GM23248 (cell line): Measurements from ENCODE around the gene PTPRZ1.

Experiments used
- EZH2 ChIP-seq: fragments of 200-600 bp; sonication (generic); IDR thresholded peaks from 2 replicates; pipeline ENCODE4 v1.6.1; 2018; ENCODE audit warnings: antibody characterized with exemption, mild to moderate bottlenecking; ENCODE audit not compliant: insufficient read depth, poor library complexity, severe bottlenecking
- EZH2phosphoT487 ChIP-seq: fragments of 200-600 bp; sonication (generic); IDR thresholded peaks from 2 replicates; pipeline ENCODE4 v1.6.1; 2018; ENCODE audit warnings: antibody characterized with exemption, moderate library complexity, mild to moderate bottlenecking, low read depth; ENCODE audit not compliant: insufficient read depth

- no peak for TF ChIP-seq EZH2
- 0 out of 2 replicates have a peak, but pooled peaks have one; percentile 37 for TF ChIP-seq EZH2phosphoT487
Observed at GRCh38 chr7:121873289-121874194, 581 bp downstream of the PTPRZ1 start.
